Smooth muscle cell (in vitro differentiated cells): ENCODE results near the gene PTBP1. TPM values are rescaled to one million over a fixed set of nuclear protein-coding genes. Genes with fewer than 3 reads are reported as not detected.
A peak's percentile ranks its signal among the peaks of the same experiment; 100 is the strongest.

Experiments
- DNase-seq: peaks from one replicate; lab custom pipeline; 2025; ENCODE audit not compliant: unreplicated experiment; lab: John Stamatoyannopoulos, UW
- H2AFZ ChIP-seq: fragments of 200-600 bp; sonication (generic); 2 replicates; pipeline ENCODE4 v1.6.0; 2016; ENCODE audit warnings: antibody characterized with exemption, low read depth, mild to moderate bottlenecking
- H3F3A ChIP-seq: fragments of 200-600 bp; sonication (generic); 2 replicates; pipeline ENCODE4 v1.6.0; 2017; ENCODE audit warnings: antibody characterized with exemption, low read depth
- H3K27ac ChIP-seq: fragments of 200-600 bp; sonication (generic); 2 replicates; pipeline ENCODE4 v1.5.1; 2016; ENCODE audit warnings: low read depth, mild to moderate bottlenecking
- H3K27me3 ChIP-seq: fragments of 200-600 bp; sonication (generic); 2 replicates; pipeline ENCODE4 v1.6.1; 2016; ENCODE audit warnings: low read depth, mild to moderate bottlenecking
- H3K36me3 ChIP-seq: fragments of 200-600 bp; sonication (generic); 2 replicates; pipeline ENCODE4 v1.5.1; 2016; ENCODE audit warnings: low read depth
- H3K4me1 ChIP-seq: fragments of 200-600 bp; sonication (generic); 2 replicates; pipeline ENCODE4 v1.5.1; 2016; ENCODE audit warnings: low read depth
- H3K4me2 ChIP-seq: fragments of 200-600 bp; sonication (generic); 2 replicates; pipeline ENCODE4 v1.6.0; 2016; ENCODE audit warnings: mild to moderate bottlenecking
- H3K4me3 ChIP-seq: fragments of 200-600 bp; sonication (generic); 2 replicates; pipeline ENCODE4 v1.5.1; 2016; ENCODE audit warnings: mild to moderate bottlenecking
- H3K79me2 ChIP-seq: fragments of 200-600 bp; sonication (generic); 2 replicates; pipeline ENCODE4 v1.6.0; 2016; ENCODE audit warnings: low read depth, mild to moderate bottlenecking
- H3K9ac ChIP-seq: fragments of 200-600 bp; sonication (generic); 2 replicates; pipeline ENCODE4 v1.6.0; 2016; ENCODE audit warnings: low read depth
- H3K9me3 ChIP-seq: fragments of 200-600 bp; sonication (generic); replicated peaks from 2 replicates; pipeline ENCODE4 v1.5.1; 2016; ENCODE audit warnings: low read depth
- H4K20me1 ChIP-seq: fragments of 200-600 bp; sonication (generic); 2 replicates; pipeline ENCODE4 v1.6.0; 2016; ENCODE audit warnings: low read depth
- WGBS: methylation state at CpG from one replicate; pipeline ENCODE4 v1.1.7; 2016; ENCODE audit warnings: low lambda C conversion rate; 5-methylcytosine and 5-hydroxymethylcytosine counted together
- polyA plus RNA-seq: library from polyadenylated mRNA; unstranded; fragments of >200 nt; fragmentation: Nextera tagmentation; extraction: Ambion mirVana; gene quantifications from 2 replicates; pipeline ENCODE4 v1.2.1, GENCODE V29; 2016
- total RNA-seq: library from RNA; depleted of rRNA; stranded (reverse); fragments of >200 nt; gene quantifications from 2 replicates; pipeline ENCODE4 v1.2.3, GENCODE V29; 2014
- TF ChIP-seq, protein P1 (sequence below): fragments of 200-600 bp; sonication (generic); IDR thresholded peaks from 2 replicates; pipeline ENCODE4 v1.5.1; 2017; ENCODE audit warnings: borderline replicate concordance, mild to moderate bottlenecking, antibody characterized with exemption; ENCODE audit not compliant: insufficient read depth, poor library complexity, severe bottlenecking

Gene PTBP1
- total and polyA plus RNA-seq, 2 experiments from 2014 or later: 167 to 226 TPM

DNA sequence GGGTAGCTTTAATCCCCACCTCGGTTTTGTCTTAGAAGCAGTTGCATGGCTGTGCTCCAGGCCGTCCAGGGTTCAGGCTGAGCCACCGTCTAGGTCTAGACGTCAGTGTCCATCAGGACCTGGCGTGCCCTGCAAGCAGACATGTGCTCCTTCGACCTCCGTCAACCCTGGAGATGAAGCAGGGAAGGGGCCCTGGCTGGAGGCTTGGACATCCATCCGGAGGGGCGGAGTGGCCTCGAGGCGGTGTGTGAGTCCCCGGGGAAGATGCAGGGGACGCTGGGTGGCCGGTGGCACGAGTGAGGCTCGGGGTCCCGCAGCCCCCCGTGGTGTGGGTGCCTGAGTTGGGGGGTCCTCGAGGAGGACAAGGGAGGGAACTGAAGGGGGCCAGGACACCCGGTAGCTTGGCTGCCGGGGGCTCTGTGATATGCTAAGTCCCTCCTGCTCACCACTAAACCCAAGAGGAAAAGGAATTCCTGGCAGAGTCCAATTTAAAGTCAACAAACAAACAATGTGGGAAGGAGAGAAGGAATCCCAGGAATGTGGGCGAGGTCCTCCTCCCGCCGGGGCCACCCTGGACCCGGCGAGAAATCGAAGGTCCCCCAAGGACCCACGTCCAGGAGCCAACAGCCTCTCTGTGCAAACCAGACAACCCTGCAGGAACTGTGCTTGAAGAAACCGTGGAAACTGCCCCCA, 14.9 kb upstream of the PTBP1 start:
- Histone ChIP-seq H4K20me1 (no peaks in the 10 kb centered on the region), H3K9me3 (no peaks in the 10 kb centered on the region), H3K4me2 (peak overlapping the region; percentile 82), H3K4me3 (peak overlapping the region; percentile 42), H3K4me1 (peaks cover 15% of the 10 kb centered on the region), H3K9ac (peak overlapping the region; percentile 19), H3K27me3 (no peaks in the 10 kb centered on the region), H2AFZ (peak overlapping the region; percentile 86), H3F3A (no peaks in the 10 kb centered on the region), H3K36me3 (no peaks in the 10 kb centered on the region), H3K27ac (no peak overlapping the region), H3K79me2 (no peaks in the 10 kb centered on the region)
- TF ChIP-seq, protein P1, sequence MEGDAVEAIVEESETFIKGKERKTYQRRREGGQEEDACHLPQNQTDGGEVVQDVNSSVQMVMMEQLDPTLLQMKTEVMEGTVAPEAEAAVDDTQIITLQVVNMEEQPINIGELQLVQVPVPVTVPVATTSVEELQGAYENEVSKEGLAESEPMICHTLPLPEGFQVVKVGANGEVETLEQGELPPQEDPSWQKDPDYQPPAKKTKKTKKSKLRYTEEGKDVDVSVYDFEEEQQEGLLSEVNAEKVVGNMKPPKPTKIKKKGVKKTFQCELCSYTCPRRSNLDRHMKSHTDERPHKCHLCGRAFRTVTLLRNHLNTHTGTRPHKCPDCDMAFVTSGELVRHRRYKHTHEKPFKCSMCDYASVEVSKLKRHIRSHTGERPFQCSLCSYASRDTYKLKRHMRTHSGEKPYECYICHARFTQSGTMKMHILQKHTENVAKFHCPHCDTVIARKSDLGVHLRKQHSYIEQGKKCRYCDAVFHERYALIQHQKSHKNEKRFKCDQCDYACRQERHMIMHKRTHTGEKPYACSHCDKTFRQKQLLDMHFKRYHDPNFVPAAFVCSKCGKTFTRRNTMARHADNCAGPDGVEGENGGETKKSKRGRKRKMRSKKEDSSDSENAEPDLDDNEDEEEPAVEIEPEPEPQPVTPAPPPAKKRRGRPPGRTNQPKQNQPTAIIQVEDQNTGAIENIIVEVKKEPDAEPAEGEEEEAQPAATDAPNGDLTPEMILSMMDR: no peak
- DNase-seq: no peak
- WGBS: 17% methylated on average over 29 of the region's 29 CpGs

DNA sequence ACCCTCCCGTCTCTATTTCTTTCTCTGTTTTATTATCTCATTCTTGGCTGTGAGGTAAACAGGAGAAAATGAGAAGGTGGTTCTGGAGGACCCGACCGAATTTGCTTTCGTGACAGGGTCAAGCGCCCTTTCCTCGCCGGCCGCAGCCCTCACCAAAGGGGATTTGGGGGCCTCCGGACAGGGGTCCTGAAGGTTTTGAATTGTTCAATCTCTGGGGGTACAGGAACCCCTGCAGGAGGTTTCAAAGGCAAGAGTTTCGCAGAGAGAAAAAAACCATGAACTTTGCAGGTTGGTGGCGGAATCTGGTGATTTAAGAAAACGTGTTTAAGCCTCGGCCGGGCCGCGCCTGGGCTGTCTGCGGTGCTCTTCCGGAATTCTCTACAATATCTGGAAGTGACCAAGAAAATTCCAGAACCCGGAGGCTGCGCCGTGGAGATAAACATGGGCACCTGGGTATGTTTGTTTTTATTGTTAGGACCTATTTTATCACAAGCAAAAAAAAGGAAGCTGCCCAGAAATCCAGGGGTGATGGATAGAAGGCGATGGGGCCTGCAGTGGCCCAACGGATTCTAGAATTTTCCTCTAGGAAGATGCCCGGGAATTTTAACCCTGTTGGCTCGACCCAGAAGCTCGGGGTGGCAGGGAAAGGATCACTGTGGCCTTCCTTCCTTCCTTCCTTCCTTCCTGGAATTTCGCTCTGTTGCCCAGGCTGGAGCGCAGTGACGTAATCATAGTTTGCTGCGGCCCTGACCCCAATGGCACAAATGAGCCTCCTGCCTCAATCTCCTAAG, 14.2 kb upstream of the PTBP1 start:
- Histone ChIP-seq H3K9me3 (no peaks in the 10 kb centered on the region), H3K4me3 (peak overlapping the region; percentile 42), H3K27ac (no peak overlapping the region), H3K36me3 (no peaks in the 10 kb centered on the region), H3F3A (no peaks in the 10 kb centered on the region), H4K20me1 (no peaks in the 10 kb centered on the region), H3K4me1 (peaks cover 15% of the 10 kb centered on the region), H3K79me2 (no peaks in the 10 kb centered on the region), H3K27me3 (no peaks in the 10 kb centered on the region), H2AFZ (peak overlapping the region; percentile 86), H3K4me2 (peak overlapping the region; percentile 82), H3K9ac (peak overlapping the region; percentile 19)
- no peak for DNase-seq
- TF ChIP-seq, protein P1: no peak
- 52% methylated on average over 30 of the region's 30 CpGs for WGBS

DNA sequence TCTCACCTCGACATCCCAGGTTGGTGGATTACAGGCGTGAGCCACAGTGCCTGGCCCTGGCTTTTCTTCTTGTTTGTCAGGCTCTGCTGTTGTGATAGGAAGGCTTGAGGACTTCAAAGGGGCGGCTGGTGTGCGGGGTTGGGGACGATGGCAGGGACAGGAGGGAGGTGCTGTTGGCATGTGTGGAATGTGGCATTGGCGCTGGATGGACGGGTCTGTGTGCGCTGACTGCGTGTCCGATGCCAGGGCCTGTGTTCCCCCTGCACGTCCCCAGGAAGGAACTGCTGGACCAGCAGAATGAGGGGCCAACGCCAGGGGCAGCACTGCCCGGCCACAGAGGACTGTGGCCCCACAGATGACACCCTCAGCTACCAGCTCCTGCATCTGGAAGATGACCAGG, 12.7 kb upstream of the PTBP1 start:
- Histone ChIP-seq H3K4me3 (no peak overlapping the region), H2AFZ (no peak overlapping the region), H3K27me3 (no peaks in the 10 kb centered on the region), H3K27ac (no peak overlapping the region), H3K9me3 (no peaks in the 10 kb centered on the region), H3K9ac (no peak overlapping the region), H3K4me1 (peaks cover 26% of the 10 kb centered on the region), H3K79me2 (no peaks in the 10 kb centered on the region), H3F3A (no peaks in the 10 kb centered on the region), H3K36me3 (no peaks in the 10 kb centered on the region), H3K4me2 (no peak overlapping the region), H4K20me1 (no peaks in the 10 kb centered on the region)
- no peak for DNase-seq
- TF ChIP-seq, protein P1: no peak
- 94% methylated on average over 13 of the region's 13 CpGs for WGBS

DNA sequence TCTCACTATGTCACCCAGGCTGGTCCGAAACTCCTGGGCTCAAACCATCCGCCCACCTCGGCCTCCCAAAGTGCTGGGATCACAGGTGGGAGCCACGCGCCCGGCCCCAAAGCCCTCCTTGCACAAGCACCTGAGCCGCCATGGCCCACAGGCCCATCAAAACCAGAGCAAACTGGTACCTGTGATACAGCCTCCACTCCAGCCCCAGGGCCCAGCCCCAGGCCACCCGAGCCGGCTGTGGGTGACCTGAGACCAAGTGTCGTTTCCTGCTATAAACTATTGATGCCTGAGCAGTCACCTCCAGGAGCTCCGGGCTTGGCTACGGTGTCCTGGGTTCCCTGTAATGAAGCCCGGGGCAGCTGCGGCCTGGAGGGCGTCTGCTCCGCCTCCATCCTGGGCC, 9.7 kb upstream of the PTBP1 start:
- Histone ChIP-seq H3K4me1 (peaks cover 21% of the 10 kb centered on the region), H3F3A (no peaks in the 10 kb centered on the region), H3K79me2 (no peaks in the 10 kb centered on the region), H3K4me2 (no peak overlapping the region), H3K36me3 (no peaks in the 10 kb centered on the region), H3K9me3 (no peaks in the 10 kb centered on the region), H3K27ac (no peak overlapping the region), H3K27me3 (no peaks in the 10 kb centered on the region), H3K9ac (no peak overlapping the region), H2AFZ (no peak overlapping the region), H4K20me1 (no peaks in the 10 kb centered on the region), H3K4me3 (no peak overlapping the region)
- TF ChIP-seq, protein P1: no peak
- DNase-seq: no peak
- 89% methylated on average over 16 of the region's 16 CpGs for WGBS
